K562 (cell line): ENCODE measurements around the gene TMEM138. TPM values are rescaled to one million over a fixed set of nuclear protein-coding genes. Genes with fewer than 3 reads are reported as not detected.
A peak's percentile ranks its signal among the peaks of the same experiment; 100 is the strongest.

Experiments used
- ATAC-seq: fragments of 200-7000 bp; cut with Tn5 transposase; 3 replicates; pipeline ENCODE4 v1.9.1; 2020; ENCODE audit warnings: moderate library complexity
- BruUV-seq: library from RNA; stranded (reverse); fragments of 400-500 nt; replicated peaks from 2 replicates; lab custom pipeline; 2021; lab: Mats Ljungman, UMichigan
- CTCF ChIA-PET: fragments of 300-600 bp; formaldehyde crosslinking; extraction: SDS; loops from one replicate; lab custom pipeline; 2021; ENCODE audit warnings: low intra/inter-chr PET ratio; lab: Yijun Ruan, JAX
- POLR2A ChIA-PET: fragments of 300-600, 350-650 bp; sonication (Branson Sonifier 250); formaldehyde crosslinking; extraction: SDS; loops from one replicate; lab custom pipeline; 2021; ENCODE audit warnings: antibody characterized with exemption, inconsistent platforms; lab: Yijun Ruan, JAX
- DNase-seq, 4 experiments: peaks; one replicate each; pipeline versions ENCODE4 v3.0.0 to v3.0.0-alpha.2; 2011 to 2018; ENCODE audit warnings: low spot score in 3 of 4, mixed read lengths in 3 of 4; ENCODE audit errors: extremely low read depth in 1 of 4
- FAIRE-seq: peaks from 2 replicates; lab custom pipeline; 2011; peaks lifted over from hg19 to GRCh38; lab: Jason Lieb, UNC
- H2AFZ ChIP-seq: 2 replicates; pipeline ENCODE4 v1.6.0; 2011; ENCODE audit warnings: low read depth, low read length, control low read depth, inconsistent platforms
- H3K27ac ChIP-seq: fragments of 200-600 bp; 3 replicates; pipeline ENCODE4 v1.8.0; 2011; ENCODE audit warnings: low read depth, mild to moderate bottlenecking, control low read depth, inconsistent platforms, low read length, moderate library complexity, mixed read lengths; ENCODE audit errors: extremely low read depth
- H3K27me3 ChIP-seq, 2 experiments: fragments of 300-600 bp in 1 of 2; 2 replicates in 1 of 2; 3 replicates in 1 of 2; pipeline versions ENCODE4 v1.6.0 to v1.8.0; 2011; ENCODE audit warnings: inconsistent platforms in 2 of 2, low read length in 2 of 2, mild to moderate bottlenecking in 1 of 2, mixed read lengths in 1 of 2, moderate library complexity in 1 of 2; ENCODE audit not compliant: control insufficient read depth in 2 of 2, insufficient read depth in 2 of 2
- H3K36me3 ChIP-seq: fragments of 300-600 bp; 3 replicates; pipeline ENCODE4 v1.8.0; 2011; ENCODE audit warnings: mild to moderate bottlenecking, low read length, inconsistent platforms; ENCODE audit not compliant: control insufficient read depth, insufficient read depth
- H3K4me1 ChIP-seq, 2 experiments: fragments of 200-600 bp in 1 of 2; replicated peaks in 1 of 2; 2 replicates in 1 of 2; 3 replicates in 1 of 2; pipeline versions ENCODE4 v1.5.1 to v1.8.0; 2011; ENCODE audit warnings: inconsistent platforms in 2 of 2, low read length in 2 of 2, mild to moderate bottlenecking in 1 of 2, mixed read lengths in 1 of 2, moderate library complexity in 1 of 2; ENCODE audit not compliant: control insufficient read depth in 2 of 2, insufficient read depth in 2 of 2
- H3K4me2 ChIP-seq: 2 replicates; pipeline ENCODE4 v1.6.1; 2011; ENCODE audit warnings: low read length, control low read depth, inconsistent platforms, mixed read lengths; ENCODE audit not compliant: insufficient read depth
- H3K4me3 ChIP-seq: fragments of 200-600 bp; sonication (generic), shearing (Covaris generic); 2 replicates; pipeline ENCODE4 v1.5.1; 2016; ENCODE audit warnings: control low read depth, inconsistent platforms
- H3K79me2 ChIP-seq: fragments of 200-600 bp; 3 replicates; pipeline ENCODE4 v1.8.0; 2011; ENCODE audit warnings: low read length, inconsistent platforms; ENCODE audit not compliant: control insufficient read depth, insufficient read depth
- H3K9ac ChIP-seq, 2 experiments: 2 replicates each; pipeline versions ENCODE4 v1.6.0 to v1.6.1; 2011; ENCODE audit warnings: low read depth in 2 of 2, low read length in 2 of 2, control low read depth in 1 of 2, inconsistent platforms in 1 of 2, mild to moderate bottlenecking in 1 of 2, mixed read lengths in 1 of 2; ENCODE audit not compliant: insufficient read depth in 1 of 2
- H3K9me1 ChIP-seq: one replicate; pipeline ENCODE4 v1.6.0; 2011; ENCODE audit warnings: inconsistent platforms, mild to moderate bottlenecking, low read length, moderate library complexity; ENCODE audit not compliant: control insufficient read depth, insufficient read depth
- H3K9me3 ChIP-seq: replicated peaks from 2 replicates; pipeline ENCODE4 v1.5.1; 2011; ENCODE audit warnings: low read depth, low read length, inconsistent platforms; ENCODE audit not compliant: control insufficient read depth, insufficient read depth
- H4K20me1 ChIP-seq: replicated peaks from 2 replicates; pipeline ENCODE4 v1.6.1; 2011; ENCODE audit warnings: low read length, inconsistent platforms, mixed read lengths; ENCODE audit not compliant: control insufficient read depth, insufficient read depth
- ADNP ChIP-seq: fragments of 200-800 bp; sonication (Bioruptor generic); IDR thresholded peaks from 2 replicates; pipeline ENCODE4 v1.6.1; 2016; ENCODE audit warnings: missing genetic modification characterization, missing compliant biosample characterization
- LCOR ChIP-seq: sonication (generic); formaldehyde crosslinking; IDR thresholded peaks from 2 replicates; pipeline ENCODE4 v1.8.0; 2022; ENCODE audit warnings: mild to moderate bottlenecking, missing genetic modification reagents
- RREB1 ChIP-seq: fragments of 250-450 bp; sonication (Bioruptor Pico); IDR thresholded peaks from 2 replicates; pipeline ENCODE4 v1.4.0; 2020
- SIN3A ChIP-seq, 2 experiments: fragments of 150-350 bp in 1 of 2; IDR thresholded peaks; 2 replicates each; pipeline ENCODE4 v1.6.1; 2011 to 2016; ENCODE audit warnings: borderline replicate concordance in 2 of 2, low read depth in 2 of 2, low read length in 2 of 2, mild to moderate bottlenecking in 2 of 2, moderate library complexity in 2 of 2; ENCODE audit not compliant: control insufficient read depth in 1 of 2
- ZBTB12 ChIP-seq: fragments of 250-450 bp; sonication (Bioruptor Pico); IDR thresholded peaks from 2 replicates; pipeline ENCODE4 v1.4.0; 2020
- ZNF699 ChIP-seq: fragments of 250-450 bp; sonication (Bioruptor Pico); IDR thresholded peaks from 2 replicates; pipeline ENCODE4 v1.8.0; 2021; ENCODE audit warnings: mild to moderate bottlenecking, moderate library complexity; ENCODE audit not compliant: insufficient replicate concordance
- ZNF79 ChIP-seq: fragments of 250-450 bp; sonication (Bioruptor Pico); IDR thresholded peaks from 2 replicates; pipeline ENCODE4 v1.4.0; 2020; ENCODE audit warnings: low read depth, mild to moderate bottlenecking, moderate library complexity
- ZSCAN32 ChIP-seq: fragments of 450-650 bp; formaldehyde crosslinking; IDR thresholded peaks from 2 replicates; pipeline ENCODE4 v1.4.0; 2020; ENCODE audit warnings: mild to moderate bottlenecking, moderate library complexity
- WGBS: fragments of 100-300 bp; shearing (Covaris generic); methylation state at CpG from one replicate; pipeline ENCODE4 v1.1.6; 2016; ENCODE audit warnings: low coverage, mixed read lengths; ENCODE audit not compliant: insufficient coverage; ENCODE audit errors: missing lambda C conversion rate; 5-methylcytosine and 5-hydroxymethylcytosine counted together
- in situ Hi-C: fragments of 300-500 bp; cut with MboI; formaldehyde crosslinking; loops from 4 replicates; pipeline ENCODE4 v1.15.0; 2018; ENCODE audit warnings: inconsistent platforms, mixed read lengths
- intact Hi-C: fragments of 100-400 bp; cut with micrococcal nuclease; formaldehyde crosslinking; loops from 2 replicates; pipeline ENCODE4 v1.14.2; 2022
- polyA plus RNA-seq, 8 experiments: library from polyadenylated mRNA; depleted of rRNA in 4 of 8; stranded (reverse) in 5 of 8; unstranded in 3 of 8; fragments of >200 nt; fragmentation: Nextera tagmentation in 2 of 8; fragmentation: Illumina TruSeq in 1 of 8; extraction: Ambion mirVana in 2 of 8; extraction: Trizol in 1 of 8; gene quantifications; 2 replicates each; pipeline versions ENCODE4 v1.2.1 to v1.2.3, GENCODE V29; 2011 to 2014; ENCODE audit warnings: inconsistent platforms in 1 of 8, missing spikeins in 1 of 8
- total RNA-seq, 7 experiments: library from RNA; depleted of rRNA in 6 of 7; stranded (reverse); fragments of >200 nt in 6 of 7; fragmentation: Illumina TruSeq in 2 of 7; extraction: Trizol in 2 of 7; gene quantifications; 2 replicates each; pipeline versions ENCODE4 v1.2.1 to v1.2.3, GENCODE V29; 2011 to 2021; ENCODE audit warnings: low replicate concordance in 1 of 7

Gene TMEM138
- total and polyA plus RNA-seq, 9 of the 15 experiments (the other 6 are each of a cell fraction or from before 2014, with no cell fraction given): 23.2 to 168 (median 63.1) TPM

- Histone ChIP-seq H3K79me2 (peaks cover 64% of the 10 kb centered on the region), H3K9me3 (no peaks in the 10 kb centered on the region), H3K9ac (peak overlapping the region; percentile 97 to 99), H3K9me1 (no peaks in the 10 kb centered on the region), H3K4me2 (peak overlapping the region; percentile 100), H4K20me1 (no peaks in the 10 kb centered on the region), H3K4me1 (peaks cover 29 to 39% of the 10 kb centered on the region in 2 experiments), H3K4me3 (peak overlapping the region; percentile 67), H3K36me3 (peaks cover 34% of the 10 kb centered on the region), H3K27me3 (no peaks in the 10 kb centered on the region), H2AFZ (peak overlapping the region; percentile 98), H3K27ac (peak overlapping the region; percentile 96)
- TSS peak; percentile 78 for BruUV-seq
- in situ Hi-C loops (no loop called here), intact Hi-C loops (no loop called here)
- DNase-seq: peak in 1 of 4 experiments; percentile 14
- ATAC-seq: no peak
- ChIA-PET CTCF (no interaction called here), POLR2A (interaction anchor here (0.6 to 4.6 kb wide), 21 partner anchors 9 to 319 kb away, joined by 3 to 37 read pairs (median 4); partner anchors contain the start of genes CPSF7, DDB1, SDHAF2 and TKFC)
- FAIRE-seq: no peak
- WGBS: under 1% methylated on average over 22 of the region's 22 CpGs
- TF ChIP-seq ZSCAN32: 0 out of 2 replicates have a peak, but pooled peaks have one; percentile 37
- no peak for TF ChIP-seq RREB1 (CRISPR knock-in tag)
- 0 out of 2 replicates have a peak, but pooled peaks have one; percentile 12 for TF ChIP-seq ADNP (tag)
- TF ChIP-seq LCOR: no peak
- TF ChIP-seq ZNF699 (CRISPR knock-in tag): no peak
- TF ChIP-seq SIN3A (IDR thresholded peaks at IDR 0.05; ENCODE audit: borderline replicate concordance in 2 of 2, control insufficient read depth in 1 of 2, low read depth in 2 of 2, low read length in 2 of 2): peak in 1 of 2 experiments; percentile 46; a peak in 1 of 4 replicates
- TF ChIP-seq ZBTB12 (CRISPR knock-in tag): no peak
- no peak for TF ChIP-seq ZNF79 (CRISPR knock-in tag)
Observed at GRCh38 chr11:61361237-61361740, 885 bp upstream of the TMEM138 start.
